ENCODE results near the gene CUTC. TPM values are rescaled to one million over a fixed set of nuclear protein-coding genes. Genes with fewer than 3 reads are reported as not detected.

The CUTC gene
- total and polyA plus RNA-seq, 2 donors (not counting 3 experiments of a cell fraction or from before 2014, with no cell fraction given) = 20.4 to 23.1 TPM

- no TSS peak for BruUV-seq (replicated peaks)
- FAIRE-seq (no peak), DNase-seq (ENCODE audit: low read depth, low spot score) (no peak)
- TF ChIP-seq FOS (IDR thresholded peaks at IDR 0.05; ENCODE audit: borderline replicate concordance, insufficient read depth, low read length) (no peak), GATA2 (IDR thresholded peaks at IDR 0.05; ENCODE audit: insufficient read depth, insufficient read length, low read depth, low read length) (no peak), MAX (IDR thresholded peaks at IDR 0.05; ENCODE audit: insufficient read depth, insufficient read length) (no peak), MYC (IDR thresholded peaks at IDR 0.05; ENCODE audit: low read depth, low read length) (no peak), POLR2A (IDR thresholded peaks at IDR 0.05; ENCODE audit: low read depth, low read length) (no peak), JUN (IDR thresholded peaks at IDR 0.05; ENCODE audit: borderline replicate concordance, insufficient read depth, insufficient read length, low read depth) (no peak), POLR2AphosphoS5 (IDR thresholded peaks at IDR 0.05; ENCODE audit: insufficient read depth, low read depth, low read length) (no peak), EZH2 (IDR thresholded peaks at IDR 0.05; ENCODE audit: borderline replicate concordance, low read depth, low read length, severe bottlenecking) (no peak)
- TF ChIP-seq, protein P1, sequence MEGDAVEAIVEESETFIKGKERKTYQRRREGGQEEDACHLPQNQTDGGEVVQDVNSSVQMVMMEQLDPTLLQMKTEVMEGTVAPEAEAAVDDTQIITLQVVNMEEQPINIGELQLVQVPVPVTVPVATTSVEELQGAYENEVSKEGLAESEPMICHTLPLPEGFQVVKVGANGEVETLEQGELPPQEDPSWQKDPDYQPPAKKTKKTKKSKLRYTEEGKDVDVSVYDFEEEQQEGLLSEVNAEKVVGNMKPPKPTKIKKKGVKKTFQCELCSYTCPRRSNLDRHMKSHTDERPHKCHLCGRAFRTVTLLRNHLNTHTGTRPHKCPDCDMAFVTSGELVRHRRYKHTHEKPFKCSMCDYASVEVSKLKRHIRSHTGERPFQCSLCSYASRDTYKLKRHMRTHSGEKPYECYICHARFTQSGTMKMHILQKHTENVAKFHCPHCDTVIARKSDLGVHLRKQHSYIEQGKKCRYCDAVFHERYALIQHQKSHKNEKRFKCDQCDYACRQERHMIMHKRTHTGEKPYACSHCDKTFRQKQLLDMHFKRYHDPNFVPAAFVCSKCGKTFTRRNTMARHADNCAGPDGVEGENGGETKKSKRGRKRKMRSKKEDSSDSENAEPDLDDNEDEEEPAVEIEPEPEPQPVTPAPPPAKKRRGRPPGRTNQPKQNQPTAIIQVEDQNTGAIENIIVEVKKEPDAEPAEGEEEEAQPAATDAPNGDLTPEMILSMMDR (IDR thresholded peaks at IDR 0.05; ENCODE audit: extremely low read depth in 1 of 2, insufficient read depth in 1 of 2, low read depth in 1 of 2, low read length in 2 of 2) = no peak
- H3K9ac ChIP-seq (replicated peaks; ENCODE audit: extremely low read depth, insufficient read depth, low read length) = no peak overlapping the region
- dilution Hi-C loops (cut with MboI; ENCODE audit: extremely low pct_ligation_motif_present, low sequenced_read_pairs) = no loop called here
- no peaks in the 10 kb centered on the region for H3K79me2 ChIP-seq (ENCODE audit: control insufficient read depth, insufficient read depth, low read length)
- no peak overlapping the region for H2AFZ ChIP-seq (ENCODE audit: low read depth, low read length)
- H3K4me1 ChIP-seq (ENCODE audit: control insufficient read depth, extremely low read depth, insufficient read depth, low read length) = no peaks in the 10 kb centered on the region
- POLR2A ChIA-PET = no interaction called here
- no peaks in the 10 kb centered on the region for H4K20me1 ChIP-seq (replicated peaks; ENCODE audit: control insufficient read depth, extremely low read depth, insufficient read depth, low read length)
- H3K27me3 ChIP-seq (ENCODE audit: control insufficient read depth in 2 of 2, insufficient read depth in 2 of 2, low read length in 2 of 2) = no peaks in the 10 kb centered on the region
- intact Hi-C loops (cut with micrococcal nuclease) = no loop called here
- no peak overlapping the region for H3K4me2 ChIP-seq (ENCODE audit: insufficient read depth, low read length)
- no peaks in the 10 kb centered on the region for H3K9me1 ChIP-seq (replicated peaks; ENCODE audit: control insufficient read depth, extremely low read depth, insufficient read depth, low read length)
- peaks cover 0 to under 1% of the 10 kb centered on the region in 2 experiments for H3K36me3 ChIP-seq (ENCODE audit: control insufficient read depth in 2 of 2, extremely low read depth in 1 of 2, insufficient read depth in 2 of 2, low read length in 2 of 2)
- no peak overlapping the region for H3K27ac ChIP-seq (ENCODE audit: insufficient read depth, low read depth, low read length)
- CTCF ChIA-PET = interaction anchor here (1.1 to 1.5 kb wide), 3 partner anchors 10 to 80 kb away, joined by 4 read pairs; no protein-coding TSS in a partner anchor
- H3K9me3 ChIP-seq (replicated peaks; ENCODE audit: control insufficient read depth, insufficient read depth, low read length) = no peaks in the 10 kb centered on the region
- H3K4me3 ChIP-seq (replicated peaks in 1 of 3; ENCODE audit: insufficient read depth in 1 of 3, low read depth in 1 of 3, low read length in 3 of 3) = no peak overlapping the region
Measured at GRCh38 chr10:99765672-99766301, 33.8 kb downstream of the CUTC start.
